ENCODE results near the gene CFAP206.

CFAP206 gene

GRCh38 chr6:87494761-87495422 is 87.1 kb downstream of the CFAP206 start:
- ATAC-seq (replicated peaks; ENCODE audit: extremely low read depth, poor library complexity, severe bottlenecking) (no peak), DNase-seq (ENCODE audit: low spot score in 2 of 2) (no peak)
- Mint-ChIP-seq H3K27me3 (no peaks in the 10 kb centered on the region), H3K27ac (ENCODE audit: low read depth) (no peak overlapping the region), H3K9me3 (no peaks in the 10 kb centered on the region), H3K36me3 (ENCODE audit: insufficient read depth) (peaks cover 4% of the 10 kb centered on the region), H3K4me1 (peaks cover 5% of the 10 kb centered on the region), H3K4me3 (no peak overlapping the region)

- H3K4me3 Mint-ChIP-seq = no peak overlapping the region
- ATAC-seq (replicated peaks; ENCODE audit: extremely low read depth, poor library complexity, severe bottlenecking) = no peak
Observed at GRCh38 chr6:87498048-87498447, 90.3 kb downstream of the CFAP206 start.

GRCh38 chr6:87501809-87502572 is 94.2 kb downstream of the CFAP206 start:
- no peak for ATAC-seq (replicated peaks; ENCODE audit: extremely low read depth, poor library complexity, severe bottlenecking)
- Mint-ChIP-seq H3K27ac (ENCODE audit: low read depth) (no peak overlapping the region), H3K36me3 (ENCODE audit: insufficient read depth) (peaks cover 13% of the 10 kb centered on the region)

More at GRCh38 chr6:87498048-87498447, 90.3 kb downstream of the CFAP206 start:
- Mint-ChIP-seq H3K36me3 (ENCODE audit: insufficient read depth) (peaks cover 4% of the 10 kb centered on the region), H3K27ac (ENCODE audit: low read depth) (no peak overlapping the region), H3K27me3 (no peaks in the 10 kb centered on the region), H3K9me3 (no peaks in the 10 kb centered on the region), H3K4me1 (peaks cover 2% of the 10 kb centered on the region)
- DNase-seq (ENCODE audit: low spot score in 2 of 2) = no peak

GRCh38 chr6:87504441-87504840 is 96.7 kb downstream of the CFAP206 start:
- Mint-ChIP-seq H3K27ac (ENCODE audit: low read depth) (no peak overlapping the region), H3K27me3 (no peaks in the 10 kb centered on the region), H3K4me3 (no peak overlapping the region), H3K36me3 (ENCODE audit: insufficient read depth) (peaks cover 18% of the 10 kb centered on the region), H3K4me1 (no peaks in the 10 kb centered on the region), H3K9me3 (no peaks in the 10 kb centered on the region)
- ATAC-seq (replicated peaks; ENCODE audit: extremely low read depth, poor library complexity, severe bottlenecking) (no peak), DNase-seq (ENCODE audit: low spot score in 2 of 2) (no peak)

More at GRCh38 chr6:87501809-87502572, 94.2 kb downstream of the CFAP206 start:
- Mint-ChIP-seq H3K4me3 (no peak overlapping the region), H3K4me1 (no peaks in the 10 kb centered on the region), H3K27me3 (no peaks in the 10 kb centered on the region), H3K9me3 (no peaks in the 10 kb centered on the region)
- DNase-seq (ENCODE audit: low spot score in 2 of 2) = no peak

Measured in central memory CD8-positive, alpha-beta T cell (primary cell).